Heart left ventricle (tissue), 16 donors: ENCODE data around the gene CTTNBP2. TPM values are rescaled to one million over a fixed set of nuclear protein-coding genes. Genes with fewer than 3 reads are reported as not detected.

Source experiments
- ATAC-seq, 4 donors: fragments of 200-7000 bp; cut with Tn5 transposase; one replicate each; pipeline ENCODE4 v1.9.1; 2020 to 2022; ENCODE audit warnings: moderate library complexity in 4 of 4, mild to moderate bottlenecking in 3 of 4, moderate number of reproducible peaks in 1 of 4
- DNase-seq, 5 donors: peaks; one replicate each; pipeline ENCODE4 v3.0.0-alpha.2; 2020
- H3K27ac ChIP-seq, 12 donors: fragments of 200-600 bp; sonication (generic) in 4 of 12; one replicate each; pipeline versions ENCODE4 v1.5.0 to v1.8.0; 2016 to 2022; ENCODE audit warnings: mild to moderate bottlenecking in 2 of 12
- H3K27me3 ChIP-seq, 9 donors: fragments of 200-600 bp; sonication (generic) in 2 of 9; one replicate each; pipeline versions ENCODE4 v1.5.1 to v1.8.0; 2016 to 2022; ENCODE audit warnings: mild to moderate bottlenecking in 3 of 9
- H3K36me3 ChIP-seq, 9 donors: fragments of 200-600 bp; sonication (generic) in 2 of 9; one replicate each; pipeline versions ENCODE4 v1.5.0 to v1.8.0; 2018 to 2022; ENCODE audit warnings: mild to moderate bottlenecking in 2 of 9
- H3K4me1 ChIP-seq, 12 donors: fragments of 200-600 bp; sonication (generic) in 4 of 12; one replicate each; pipeline versions ENCODE4 v1.5.0 to v1.8.0; 2016 to 2022; ENCODE audit warnings: mild to moderate bottlenecking in 3 of 12
- H3K4me3 ChIP-seq, 12 donors: fragments of 200-600 bp; sonication (generic) in 4 of 12; one replicate each; pipeline versions ENCODE4 v1.5.0 to v1.8.0; 2017 to 2022; ENCODE audit warnings: mild to moderate bottlenecking in 9 of 12, moderate library complexity in 4 of 12
- H3K9me3 ChIP-seq, 12 donors: fragments of 200-600 bp; sonication (generic) in 4 of 12; one replicate each; pipeline versions ENCODE4 v1.5.0 to v1.8.0; 2016 to 2022; ENCODE audit warnings: mild to moderate bottlenecking in 1 of 12
- CTCF ChIP-seq, 12 donors: fragments of 200-600 bp; sonication (generic) in 4 of 12; IDR thresholded peaks; one replicate each; pipeline versions ENCODE4 v1.5.0 to v1.8.0; 2018 to 2022; ENCODE audit warnings: antibody characterized with exemption in 12 of 12, mild to moderate bottlenecking in 5 of 12
- POLR2A ChIP-seq, 2 donors: fragments of 450-650 bp; IDR thresholded peaks; one replicate each; pipeline ENCODE4 v1.6.1; 2017; ENCODE audit warnings: antibody characterized with exemption in 2 of 2, mild to moderate bottlenecking in 2 of 2, moderate library complexity in 2 of 2
- WGBS, 4 donors: extraction: QIAGEN DNeasy Blood & Tissue Kit in 2 of 4; methylation state at CpG; one replicate each; pipeline versions ENCODE4 v1.1.5 to v1.1.7; 2013 to 2018; 5-methylcytosine and 5-hydroxymethylcytosine counted together
- intact Hi-C, 10 donors: fragments of 100-400 bp; cut with DNase I; formaldehyde crosslinking; loops; one replicate each; pipeline versions ENCODE4 v1.11.1 to v1.14.2; 2022
- long read RNA-seq, 3 donors: library from polyadenylated mRNA; unstranded; transcript quantifications; one replicate each; pipeline ENCODE4 v2.0.0, GENCODE V29; 2020 to 2021
- polyA plus RNA-seq, 2 donors: library from polyadenylated mRNA; stranded (reverse); fragments of 200-250 nt; gene quantifications; one replicate each; pipeline ENCODE4 v1.2.3, GENCODE V29; 2013
- total RNA-seq, 9 donors: library from RNA; depleted of rRNA in 2 of 9; stranded (reverse); fragments of >200 nt in 2 of 9; fragmentation: NEBNext Ultra II Directional in 3 of 9; extraction: Animal tissue kit (Norgen Biotek cat#: 25700) in 3 of 9; gene quantifications; one replicate each; pipeline versions ENCODE4 v1.1.0 to v1.2.4, GENCODE V29; 2016 to 2023
- donor health status: ischemic (EF 13 %, LVEDD 7.1; RV severe dilation, severe dysfunction).
- donor health status: healthy with polysubstance abuse.
- donor health status: DM: no; HTN: yes; CAD: no.
- donor health status: DM: no; HTN: no; CAD: no.
- donor health status: ischemic (EF 25% LVEDD 6.9; RV normal size, moderate dysfunction).
- donor health status: ischemic (EF 25% LVEDD 5.7; RV mildly dilated, moderate dysfunction).
- donor health status: healthy.
- donor health status: DM: yes; HTN: yes; CAD: no.
- donor health status: ischemic (EF 35%, LVEDD 5.7; RV mildly dilated, moderate dysfunction).
- donor health status: nonischemic (EF 11% LVEDD 7.7; RV severe dilation, severe dysfunction).
- donor health status: DM: yes; HTN: yes; CAD: no.
- donor health status: PGD.
- donor health status: ischemic (EF 29% LVEDD 5.4; RV normal size, mild dysfunction).
- donor health status: nonischemic (EF 23%, LVEDD 6.1; RV moderate dilation, normal function).

The CTTNBP2 gene, protein sequence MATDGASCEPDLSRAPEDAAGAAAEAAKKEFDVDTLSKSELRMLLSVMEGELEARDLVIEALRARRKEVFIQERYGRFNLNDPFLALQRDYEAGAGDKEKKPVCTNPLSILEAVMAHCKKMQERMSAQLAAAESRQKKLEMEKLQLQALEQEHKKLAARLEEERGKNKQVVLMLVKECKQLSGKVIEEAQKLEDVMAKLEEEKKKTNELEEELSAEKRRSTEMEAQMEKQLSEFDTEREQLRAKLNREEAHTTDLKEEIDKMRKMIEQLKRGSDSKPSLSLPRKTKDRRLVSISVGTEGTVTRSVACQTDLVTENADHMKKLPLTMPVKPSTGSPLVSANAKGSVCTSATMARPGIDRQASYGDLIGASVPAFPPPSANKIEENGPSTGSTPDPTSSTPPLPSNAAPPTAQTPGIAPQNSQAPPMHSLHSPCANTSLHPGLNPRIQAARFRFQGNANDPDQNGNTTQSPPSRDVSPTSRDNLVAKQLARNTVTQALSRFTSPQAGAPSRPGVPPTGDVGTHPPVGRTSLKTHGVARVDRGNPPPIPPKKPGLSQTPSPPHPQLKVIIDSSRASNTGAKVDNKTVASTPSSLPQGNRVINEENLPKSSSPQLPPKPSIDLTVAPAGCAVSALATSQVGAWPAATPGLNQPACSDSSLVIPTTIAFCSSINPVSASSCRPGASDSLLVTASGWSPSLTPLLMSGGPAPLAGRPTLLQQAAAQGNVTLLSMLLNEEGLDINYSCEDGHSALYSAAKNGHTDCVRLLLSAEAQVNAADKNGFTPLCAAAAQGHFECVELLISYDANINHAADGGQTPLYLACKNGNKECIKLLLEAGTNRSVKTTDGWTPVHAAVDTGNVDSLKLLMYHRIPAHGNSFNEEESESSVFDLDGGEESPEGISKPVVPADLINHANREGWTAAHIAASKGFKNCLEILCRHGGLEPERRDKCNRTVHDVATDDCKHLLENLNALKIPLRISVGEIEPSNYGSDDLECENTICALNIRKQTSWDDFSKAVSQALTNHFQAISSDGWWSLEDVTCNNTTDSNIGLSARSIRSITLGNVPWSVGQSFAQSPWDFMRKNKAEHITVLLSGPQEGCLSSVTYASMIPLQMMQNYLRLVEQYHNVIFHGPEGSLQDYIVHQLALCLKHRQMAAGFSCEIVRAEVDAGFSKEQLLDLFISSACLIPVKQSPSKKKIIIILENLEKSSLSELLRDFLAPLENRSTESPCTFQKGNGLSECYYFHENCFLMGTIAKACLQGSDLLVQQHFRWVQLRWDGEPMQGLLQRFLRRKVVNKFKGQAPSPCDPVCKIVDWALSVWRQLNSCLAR (N-terminal part only)
- total RNA-seq: 1 to 10 TPM in 4 of 9 donors, under 1 TPM in 5; 0.31 to 3.9 (median 0.95) TPM
- under 1 TPM; 0.55 to 0.65 TPM for polyA plus RNA-seq
- long read RNA-seq, donor 1: 0 reads
- long read RNA-seq, donor 2: 0 reads
- long read RNA-seq, donor 3, partial matches to known transcripts: 1 of 1 reads
- long read RNA-seq, donor 3, other reads (novel, unspliced or antisense): 0 of 1 reads

DNA sequence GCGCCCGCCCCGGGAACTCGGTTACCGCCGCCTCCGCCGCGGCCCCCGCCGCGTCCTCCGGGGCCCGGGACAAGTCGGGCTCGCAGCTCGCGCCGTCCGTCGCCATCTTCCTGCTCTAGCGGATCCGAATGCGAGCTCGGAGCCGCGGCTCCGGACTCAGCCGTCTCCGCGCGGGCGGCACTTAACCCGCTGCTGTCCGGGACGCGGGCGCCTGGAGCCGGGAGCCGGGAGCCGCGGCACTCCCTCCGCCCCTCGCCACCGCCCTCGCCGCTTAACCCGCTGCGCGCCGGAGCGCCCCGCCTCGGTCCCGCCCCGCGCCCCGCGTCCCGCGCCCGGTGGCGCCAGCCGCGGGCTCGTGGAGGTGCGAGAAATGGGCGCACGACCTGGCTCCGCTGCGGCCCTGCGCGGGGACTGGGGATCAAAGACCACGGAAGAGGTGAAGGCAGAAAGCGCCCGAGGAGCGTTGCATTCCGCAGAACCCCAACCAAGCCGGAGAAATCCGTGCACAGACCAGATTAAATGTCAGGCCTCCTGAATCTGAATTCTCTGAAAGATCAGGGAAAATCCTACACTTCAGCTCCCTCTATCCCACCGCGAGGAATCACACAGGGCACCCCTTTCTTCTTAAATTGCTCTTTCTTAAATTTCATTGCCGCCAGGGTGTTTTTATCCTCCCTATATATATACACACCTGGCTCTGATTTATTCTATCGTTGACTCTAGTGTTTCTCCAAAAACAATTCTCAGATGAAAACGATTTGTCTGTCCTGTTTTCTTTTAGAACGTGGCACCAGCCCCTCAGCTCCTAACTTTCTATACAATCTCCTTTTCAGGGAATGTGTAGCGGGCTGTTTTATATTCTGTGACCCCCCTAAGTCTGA is at the start of gene CTTNBP2:
CTTNBP2 (minus strand) TSS at position 132 of the 881 bp plus-strand sequence; CDS start at position 106, 26 bp downstream.
- Histone ChIP-seq H3K27me3 (peaks cover 0 to 51% (median 0%) of the 10 kb centered on the region in 9 donors), H3K27ac (peak within 1 kb of the TSS in 7 of 12 donors; percentile 8 to 70 (median 61)), H3K9me3 (no peaks in the 10 kb centered on the region), H3K4me1 (peaks cover 0 to 20% (median 0%) of the 10 kb centered on the region in 12 donors), H3K36me3 (no peaks in the 10 kb centered on the region), H3K4me3 (peak within 1 kb of the TSS; percentile 60 to 95 (median 80))
- TF ChIP-seq CTCF (IDR thresholded peaks at IDR 0.05) (peak in 3 of 12 donors; percentile 21 to 30 (median 22)), POLR2A (IDR thresholded peaks at IDR 0.05) (no peak)
- ATAC-seq (peak; percentile 35 to 89 (median 70)), DNase-seq (peak; percentile 45 to 77 (median 56))
- intact Hi-C loops: loop anchor here in 6 of 10 donors (2.0 to 10.0 kb wide), 5 partner anchors 59 to 123 kb away; no protein-coding TSS in a partner anchor
- WGBS, 4 donors: 2 to 15% (median 3%) methylated on average over 24 to 87 of the region's 87 CpGs

DNA sequence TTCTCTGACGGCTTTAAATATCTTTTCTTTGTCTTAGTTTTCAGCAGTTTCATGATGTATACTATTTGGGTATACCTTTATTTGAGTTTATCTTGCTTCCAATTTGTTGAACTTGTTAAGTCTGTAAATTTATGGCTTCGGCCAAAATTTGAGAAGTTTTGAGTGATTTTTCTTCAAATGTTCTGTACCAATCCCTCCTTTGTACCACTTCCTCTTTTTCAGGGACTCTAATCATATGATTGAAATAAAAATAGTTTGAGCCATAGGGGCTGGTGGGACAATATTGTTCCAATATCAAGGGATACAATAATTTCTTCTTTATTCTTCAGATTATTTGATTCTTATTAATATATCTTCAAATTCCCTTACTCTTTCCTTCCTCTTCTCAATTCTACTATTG is 43.1 kb upstream of the CTTNBP2 start:
- WGBS, 4 donors: 85 to 95% (median 91%) methylated on average over 2 of the region's 2 CpGs
- no peak for DNase-seq
- Histone ChIP-seq H3K27ac (no peak overlapping the region), H3K9me3 (peaks cover 0 to 27% (median 3%) of the 10 kb centered on the region in 12 donors), H3K36me3 (no peaks in the 10 kb centered on the region), H3K27me3 (no peaks in the 10 kb centered on the region), H3K4me1 (no peaks in the 10 kb centered on the region), H3K4me3 (no peak overlapping the region)
- intact Hi-C loops: no loop called here
- no peak for TF ChIP-seq CTCF (IDR thresholded peaks at IDR 0.05)
- no peak for TF ChIP-seq POLR2A (IDR thresholded peaks at IDR 0.05)
- ATAC-seq: no peak

- no peak for DNase-seq
- TF ChIP-seq CTCF (IDR thresholded peaks at IDR 0.05) (no peak), POLR2A (IDR thresholded peaks at IDR 0.05) (no peak)
- Histone ChIP-seq H3K27me3 (no peaks in the 10 kb centered on the region), H3K27ac (no peak overlapping the region), H3K9me3 (peaks cover 0 to 27% (median 3%) of the 10 kb centered on the region in 12 donors), H3K4me1 (no peaks in the 10 kb centered on the region), H3K4me3 (no peak overlapping the region), H3K36me3 (no peaks in the 10 kb centered on the region)
- intact Hi-C loops: no loop called here
- ATAC-seq: no peak
- 78 to 100% (median 88%) methylated on average over 2 of the region's 2 CpGs for WGBS, 4 donors
Observed at GRCh38 chr7:117912421-117912820, 39.2 kb upstream of the CTTNBP2 start.
